H1 (cell line): ENCODE measurements around the gene MCM3. TPM values are rescaled to one million over a fixed set of nuclear protein-coding genes. Genes with fewer than 3 reads are reported as not detected.

ENCODE experiments used
- CTCF ChIA-PET: fragments of 300-600 bp; sonication (Branson Sonifier 250); formaldehyde crosslinking; loops from one replicate; lab custom pipeline; 2021; ENCODE audit not compliant: partially characterized antibody; lab: Charles Lee
- POLR2A ChIA-PET: fragments of 300-600 bp; sonication (Branson Sonifier 250); formaldehyde crosslinking; loops from one replicate; lab custom pipeline; 2021; ENCODE audit warnings: inconsistent platforms; ENCODE audit not compliant: partially characterized antibody; lab: Charles Lee
- DNase-seq, 2 experiments: peaks; one replicate each; pipeline versions ENCODE4 v3.0.0 to v3.0.0-alpha.2; 2010 to 2022; ENCODE audit warnings: low spot score in 2 of 2, low read depth in 1 of 2, mixed read lengths in 1 of 2
- FAIRE-seq: peaks from 2 replicates; lab custom pipeline; 2011; peaks lifted over from hg19 to GRCh38; lab: Jason Lieb, UNC
- H2AFZ ChIP-seq: 2 replicates; pipeline ENCODE4 v1.8.1; 2012; ENCODE audit warnings: low read length, inconsistent platforms
- H2AK5ac ChIP-seq: 2 replicates; pipeline ENCODE4 v1.6.1; 2013; ENCODE audit warnings: low read depth, low read length
- H2BK120ac ChIP-seq: replicated peaks from 2 replicates; pipeline ENCODE3; 2013; ENCODE audit warnings: low read depth, low read length, inconsistent platforms
- H2BK12ac ChIP-seq: 2 replicates; pipeline ENCODE4 v1.6.1; 2013; ENCODE audit warnings: low read depth, low read length
- H2BK15ac ChIP-seq: 2 replicates; pipeline ENCODE4 v1.6.1; 2013; ENCODE audit warnings: low read length
- H2BK20ac ChIP-seq: 2 replicates; pipeline ENCODE4 v1.6.1; 2013; ENCODE audit warnings: low read length
- H2BK5ac ChIP-seq: 2 replicates; pipeline ENCODE4 v1.6.1; 2013; ENCODE audit warnings: low read depth, low read length
- H3K14ac ChIP-seq: 2 replicates; pipeline ENCODE4 v1.6.1; 2013; ENCODE audit warnings: inconsistent platforms; ENCODE audit not compliant: insufficient read length
- H3K18ac ChIP-seq: 2 replicates; pipeline ENCODE4 v1.6.1; 2013; ENCODE audit warnings: low read length; ENCODE audit errors: extremely low read depth
- H3K23ac ChIP-seq: 2 replicates; pipeline ENCODE4 v1.6.1; 2013; ENCODE audit warnings: inconsistent platforms; ENCODE audit not compliant: insufficient read length
- H3K23me2 ChIP-seq: 2 replicates; pipeline ENCODE4 v1.6.1; 2013; ENCODE audit warnings: low read depth, low read length
- H3K27ac ChIP-seq: 2 replicates; pipeline ENCODE4 v1.6.1; 2011; ENCODE audit warnings: low read depth, low read length, inconsistent platforms
- H3K27me3 ChIP-seq, 4 experiments: replicated peaks in 1 of 4; 1 replicate in 1 of 4; 2 replicates in 3 of 4; pipeline versions ENCODE4 v1.6.1 to v1.8.1; 2011 to 2013; ENCODE audit warnings: low read length in 3 of 4, mild to moderate bottlenecking in 3 of 4, inconsistent platforms in 2 of 4, mixed read lengths in 2 of 4, moderate library complexity in 1 of 4; ENCODE audit not compliant: control insufficient read depth in 3 of 4, insufficient read depth in 3 of 4; ENCODE audit errors: extremely low read depth in 1 of 4
- H3K36me3 ChIP-seq, 4 experiments: 2 replicates each; pipeline versions ENCODE4 v1.6.1 to v1.8.1; 2011 to 2013; ENCODE audit warnings: mild to moderate bottlenecking in 4 of 4, low read length in 3 of 4, moderate library complexity in 2 of 4, control low read depth in 1 of 4, inconsistent platforms in 1 of 4; ENCODE audit not compliant: insufficient read depth in 4 of 4, control insufficient read depth in 2 of 4
- H3K4ac ChIP-seq: replicated peaks from 2 replicates; pipeline ENCODE3; 2013; ENCODE audit warnings: low read length, low read depth, mixed read lengths, inconsistent platforms; ENCODE audit not compliant: insufficient read length
- H3K4me1 ChIP-seq, 4 experiments: replicated peaks in 1 of 4; 1 replicate in 1 of 4; 2 replicates in 3 of 4; pipeline versions ENCODE4 v1.6.1 to v1.8.1; 2011 to 2013; ENCODE audit warnings: low read length in 3 of 4, inconsistent platforms in 2 of 4, mixed read lengths in 1 of 4; ENCODE audit not compliant: insufficient read depth in 4 of 4, control insufficient read depth in 3 of 4
- H3K4me2 ChIP-seq, 2 experiments: 2 replicates each; pipeline versions ENCODE4 v1.6.1 to v1.8.1; 2011 to 2013; ENCODE audit warnings: low read depth in 2 of 2, low read length in 2 of 2, control low read depth in 1 of 2, inconsistent platforms in 1 of 2, mild to moderate bottlenecking in 1 of 2; ENCODE audit not compliant: insufficient read depth in 1 of 2
- H3K4me3 ChIP-seq, 4 experiments: fragments of 200-600, 300-600 bp in 1 of 4; sonication (generic), shearing (Covaris generic), sonication (Bioruptor Twin) in 1 of 4; 2 replicates each; pipeline versions ENCODE4 v1.5.1 to v1.8.1; 2011 to 2016; ENCODE audit warnings: low read length in 4 of 4, low read depth in 3 of 4, control low read depth in 2 of 4, inconsistent platforms in 2 of 4, mild to moderate bottlenecking in 2 of 4, mixed read lengths in 1 of 4, moderate library complexity in 1 of 4; ENCODE audit not compliant: insufficient read depth in 2 of 4; ENCODE audit errors: extremely low read depth in 1 of 4
- H3K56ac ChIP-seq: replicated peaks from 2 replicates; pipeline ENCODE3; 2013; ENCODE audit warnings: low read depth, mild to moderate bottlenecking, mixed read lengths, low read length, inconsistent platforms; ENCODE audit not compliant: insufficient read length
- H3K79me1 ChIP-seq: 2 replicates; pipeline ENCODE4 v1.6.1; 2013; ENCODE audit warnings: low read depth, low read length, control low read depth
- H3K79me2 ChIP-seq, 2 experiments: 2 replicates each; pipeline versions ENCODE4 v1.6.1 to v1.8.1; 2012 to 2013; ENCODE audit warnings: low read length in 2 of 2, mild to moderate bottlenecking in 2 of 2, inconsistent platforms in 1 of 2; ENCODE audit not compliant: insufficient read depth in 2 of 2, control insufficient read depth in 1 of 2
- H3K9ac ChIP-seq, 4 experiments: replicated peaks in 1 of 4; 1 replicate in 1 of 4; 2 replicates in 3 of 4; pipeline versions ENCODE4 v1.6.1 to v1.8.1; 2011 to 2013; ENCODE audit warnings: low read depth in 3 of 4, low read length in 3 of 4, control low read depth in 2 of 4, mild to moderate bottlenecking in 2 of 4, moderate library complexity in 2 of 4, inconsistent platforms in 1 of 4; ENCODE audit errors: extremely low read depth in 1 of 4
- H3K9me3 ChIP-seq, 2 experiments: 2 replicates each; pipeline versions ENCODE4 v1.6.1 to v1.8.1; 2012 to 2013; ENCODE audit warnings: mild to moderate bottlenecking in 2 of 2, moderate library complexity in 2 of 2, control low read depth in 1 of 2, inconsistent platforms in 1 of 2, low read depth in 1 of 2, low read length in 1 of 2, mixed read lengths in 1 of 2; ENCODE audit not compliant: insufficient read depth in 2 of 2
- H4K20me1 ChIP-seq, 2 experiments: replicated peaks in 1 of 2; 2 replicates each; pipeline versions ENCODE3 to v1.8.1; 2011 to 2013; ENCODE audit warnings: inconsistent platforms in 2 of 2, low read length in 2 of 2, mild to moderate bottlenecking in 1 of 2; ENCODE audit not compliant: insufficient read depth in 2 of 2, control insufficient read depth in 1 of 2
- H4K5ac ChIP-seq: 2 replicates; pipeline ENCODE4 v1.6.1; 2013; ENCODE audit warnings: low read length, low read depth, mixed read lengths, inconsistent platforms; ENCODE audit not compliant: insufficient read length
- H4K8ac ChIP-seq: 2 replicates; pipeline ENCODE4 v1.8.0; 2013; ENCODE audit warnings: mild to moderate bottlenecking, moderate library complexity, low read length, inconsistent platforms; ENCODE audit not compliant: insufficient read depth; ENCODE audit errors: extremely low read depth
- H4K91ac ChIP-seq: replicated peaks from 2 replicates; pipeline ENCODE3; 2013; ENCODE audit warnings: low read length, mixed read lengths, inconsistent platforms; ENCODE audit not compliant: insufficient read length
- CTCF ChIP-seq, 3 experiments: IDR thresholded peaks; 1 replicate in 2 of 3; 2 replicates in 1 of 3; pipeline versions ENCODE4 v1.5.1 to v1.6.1; 2011; ENCODE audit warnings: low read length in 3 of 3, mild to moderate bottlenecking in 3 of 3, inconsistent platforms in 2 of 3, low read depth in 1 of 3, moderate library complexity in 1 of 3; ENCODE audit not compliant: insufficient read depth in 1 of 3; ENCODE audit errors: control extremely low read depth in 1 of 3
- FOSL1 ChIP-seq: IDR thresholded peaks from 2 replicates; pipeline ENCODE4 v1.6.1; 2011; ENCODE audit warnings: mild to moderate bottlenecking, low read depth, low read length, moderate library complexity; ENCODE audit not compliant: insufficient read depth
- JUND ChIP-seq: IDR thresholded peaks from 2 replicates; pipeline ENCODE4 v1.6.1; 2011; ENCODE audit warnings: mild to moderate bottlenecking, improper control_type of control experiment, low read length
- POU5F1 ChIP-seq: IDR thresholded peaks from 2 replicates; pipeline ENCODE4 v1.6.1; 2011; ENCODE audit warnings: low read depth, mild to moderate bottlenecking, low read length, moderate library complexity
- RNF2 ChIP-seq: fragments of 200-900, 300-1000 bp; sonication (generic); IDR thresholded peaks from 2 replicates; pipeline ENCODE4 v1.7.1; 2016; ENCODE audit warnings: borderline replicate concordance, low read depth, mild to moderate bottlenecking, antibody characterized with exemption, low read length; ENCODE audit not compliant: poor library complexity, severe bottlenecking; ENCODE audit errors: missing control alignments
- SP1 ChIP-seq: IDR thresholded peaks from 2 replicates; pipeline ENCODE4 v1.6.1; 2011; ENCODE audit warnings: low read depth, low read length
- WGBS, 2 experiments: shearing (Covaris generic) in 1 of 2; methylation state at CpG; one replicate each; pipeline versions ENCODE4 v1.1.6 to v1.1.7; 2013 to 2015; ENCODE audit warnings: low lambda C conversion rate in 2 of 2, mixed read lengths in 2 of 2, inconsistent platforms in 1 of 2, low coverage in 1 of 2, missing lambda C conversion rate in 1 of 2; ENCODE audit not compliant: insufficient replicate concordance in 2 of 2, insufficient coverage in 1 of 2, insufficient read length in 1 of 2; ENCODE audit errors: extremely low coverage in 1 of 2, missing lambda C conversion rate in 1 of 2; 5-methylcytosine and 5-hydroxymethylcytosine counted together
- polyA plus RNA-seq, 7 experiments: library from polyadenylated mRNA; depleted of rRNA in 3 of 7; stranded (reverse) in 5 of 7; unstranded in 2 of 7; fragments of >200 nt in 5 of 7; fragments of 200-250 nt in 2 of 7; gene quantifications; 1 replicate in 5 of 7; 2 replicates in 1 of 7; 4 replicates in 1 of 7; pipeline versions ENCODE4 v1.2.1 to v1.2.3, GENCODE V29; 2011 to 2013; ENCODE audit warnings: missing spikeins in 2 of 7, mixed read lengths in 2 of 7
- total RNA-seq: library from RNA; stranded (reverse); fragmentation: NEBNext Ultra II Directional; extraction: Animal tissue kit (Norgen Biotek cat#: 25700); gene quantifications from 2 replicates; pipeline ENCODE4 v1.2.1, GENCODE V29; 2021
- TF ChIP-seq, protein P1 (sequence below): IDR thresholded peaks from 2 replicates; pipeline ENCODE4 v1.6.1; 2012; ENCODE audit warnings: low read length, inconsistent platforms

MCM3 gene
- total and polyA plus RNA-seq, 2 of the 8 experiments (the other 6 are each of a cell fraction or from before 2014, with no cell fraction given): 275 to 293 TPM

DNA sequence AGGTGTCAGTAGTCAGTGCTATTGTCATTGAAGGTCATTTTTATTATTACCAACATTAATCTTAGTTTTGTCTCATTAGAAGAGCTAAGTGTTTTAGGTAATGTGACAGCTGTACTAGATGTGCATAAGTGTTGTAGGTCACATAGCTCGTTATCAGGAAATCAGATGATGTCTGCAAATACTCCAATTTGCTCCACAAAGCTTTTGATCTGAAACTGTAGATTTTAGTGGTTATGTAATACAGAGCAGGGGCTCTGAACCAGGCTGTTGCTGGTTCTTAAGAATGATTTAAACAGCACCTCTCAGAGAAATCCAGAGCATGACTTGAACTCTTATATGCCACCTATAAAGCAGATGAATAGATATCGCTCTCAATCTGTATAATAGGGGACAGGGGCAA, 42.7 kb downstream of the MCM3 start:
- H4K8ac ChIP-seq: no peak overlapping the region
- no peaks in the 10 kb centered on the region for H3K23me2 ChIP-seq
- no peak overlapping the region for H3K14ac ChIP-seq
- H2BK15ac ChIP-seq: no peak overlapping the region
- no peak overlapping the region for H2AFZ ChIP-seq
- DNase-seq: no peak
- no peak overlapping the region for H2BK20ac ChIP-seq
- H3K4me1 ChIP-seq: no peaks in the 10 kb centered on the region
- H3K4ac ChIP-seq: no peak overlapping the region
- H3K36me3 ChIP-seq: no peaks in the 10 kb centered on the region
- 100% methylated on average over 2 of the region's 2 CpGs; no CpG with 5 or more reads in 1 of the 2 experiments for WGBS, 2 experiments
- H3K27me3 ChIP-seq: no peaks in the 10 kb centered on the region
- no peak for TF ChIP-seq JUND
- TF ChIP-seq RNF2: no peak
- no peak for TF ChIP-seq CTCF (IDR thresholded peaks at IDR 0.05; ENCODE audit: control extremely low read depth in 1 of 3, insufficient read depth in 1 of 3, low read depth in 1 of 3, low read length in 3 of 3)
- TF ChIP-seq POU5F1: no peak
- TF ChIP-seq, protein P1, sequence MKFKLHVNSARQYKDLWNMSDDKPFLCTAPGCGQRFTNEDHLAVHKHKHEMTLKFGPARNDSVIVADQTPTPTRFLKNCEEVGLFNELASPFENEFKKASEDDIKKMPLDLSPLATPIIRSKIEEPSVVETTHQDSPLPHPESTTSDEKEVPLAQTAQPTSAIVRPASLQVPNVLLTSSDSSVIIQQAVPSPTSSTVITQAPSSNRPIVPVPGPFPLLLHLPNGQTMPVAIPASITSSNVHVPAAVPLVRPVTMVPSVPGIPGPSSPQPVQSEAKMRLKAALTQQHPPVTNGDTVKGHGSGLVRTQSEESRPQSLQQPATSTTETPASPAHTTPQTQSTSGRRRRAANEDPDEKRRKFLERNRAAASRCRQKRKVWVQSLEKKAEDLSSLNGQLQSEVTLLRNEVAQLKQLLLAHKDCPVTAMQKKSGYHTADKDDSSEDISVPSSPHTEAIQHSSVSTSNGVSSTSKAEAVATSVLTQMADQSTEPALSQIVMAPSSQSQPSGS: no peak
- no peak for TF ChIP-seq FOSL1
- TF ChIP-seq SP1: no peak
- CTCF ChIA-PET: interaction anchor here (1.0 to 8.9 kb wide), 13 partner anchors 9 to 1446 kb away, joined by 3 to 99 read pairs (median 3); no protein-coding TSS in a partner anchor
- H3K18ac ChIP-seq: no peak overlapping the region
- H4K20me1 ChIP-seq: no peaks in the 10 kb centered on the region
- H3K4me3 ChIP-seq: no peak overlapping the region
- H2BK12ac ChIP-seq: no peak overlapping the region
- POLR2A ChIA-PET: no interaction called here
- no peak overlapping the region for H3K9ac ChIP-seq
- H3K4me2 ChIP-seq: no peak overlapping the region
- no peak overlapping the region for H2AK5ac ChIP-seq
- FAIRE-seq: no peak
- H2BK120ac ChIP-seq: no peak overlapping the region
- H3K23ac ChIP-seq: no peak overlapping the region
- no peak overlapping the region for H3K27ac ChIP-seq
- no peak overlapping the region for H2BK5ac ChIP-seq
- no peak overlapping the region for H4K5ac ChIP-seq
- H3K79me2 ChIP-seq: no peaks in the 10 kb centered on the region
- H4K91ac ChIP-seq: no peak overlapping the region
- H3K79me1 ChIP-seq: no peaks in the 10 kb centered on the region
- H3K9me3 ChIP-seq: no peaks in the 10 kb centered on the region
- no peak overlapping the region for H3K56ac ChIP-seq
